GM19351 (cell line): ENCODE measurements around the gene KRTAP3-3.
"Not testable (repeated sequence)": the region's sequence is repeated elsewhere in the genome, so short reads cannot be mapped to it uniquely, and the experiment has no call there.

Experiments
- ATAC-seq: cut with Tn5 transposase; IDR thresholded peaks from one replicate; pipeline ENCODE4 v1.9.1; 2021; ENCODE audit warnings: mild to moderate bottlenecking, moderate library complexity; ENCODE audit not compliant: unreplicated experiment

The KRTAP3-3 gene

GRCh38 chr17:40993839-40994238 is at the start of gene KRTAP3-3:
TSS of gene KRTAP3-3 (minus strand) at chr17:40994164. CDS start at chr17:40994097, 67 bp downstream.
- ATAC-seq, result no peak

- ATAC-seq, result no peak
These were observed 49.0 kb upstream of the KRTAP3-3 start for GRCh38 chr17:41042953-41043352.

- not testable (repeated sequence) for ATAC-seq
These were observed 47.0 kb upstream of the KRTAP3-3 start, which contains the start of gene KRTAP1-1 for GRCh38 chr17:41040783-41041571. TSS of gene KRTAP1-1 (minus strand) at chr17:41041450. CDS start at chr17:41041397, 53 bp downstream.

- ATAC-seq, result no peak
These were observed 43.9 kb upstream of the KRTAP3-3 start for GRCh38 chr17:41037853-41038350.

DNA sequence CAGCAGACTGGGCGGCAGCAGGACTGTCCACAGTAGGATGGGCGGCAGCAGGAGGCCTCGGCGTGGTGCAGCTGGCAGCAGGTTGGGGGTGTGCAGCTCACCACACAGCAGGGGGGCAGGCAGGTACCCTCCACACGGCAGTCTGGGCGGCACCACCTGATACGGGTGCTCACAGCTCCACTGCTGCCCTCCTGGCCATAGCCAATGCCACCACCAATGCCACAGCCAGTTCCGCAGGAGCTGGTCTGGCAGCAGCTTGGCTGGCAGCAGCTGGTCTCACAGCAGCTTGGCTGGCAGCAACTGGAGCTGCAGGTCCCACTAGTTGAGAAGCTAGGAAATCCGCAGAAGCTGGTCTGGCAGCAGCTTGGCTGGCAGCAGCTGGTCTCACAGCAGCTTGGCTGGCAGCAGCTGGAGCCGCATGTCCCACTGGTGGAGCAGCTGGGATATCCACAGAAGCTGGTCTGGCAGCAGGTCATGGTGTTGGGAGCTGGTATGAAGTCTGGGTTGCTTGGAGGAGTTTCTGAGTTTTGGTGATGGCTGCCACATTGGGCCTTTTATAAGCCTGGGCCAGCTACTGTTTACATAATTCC is 40.5 kb upstream of the KRTAP3-3 start, which contains the start of gene KRTAP1-3:
KRTAP1-3 (minus strand) TSS at position 529 of the 590 bp plus-strand sequence; CDS start at position 476, 53 bp downstream.
- ATAC-seq, result not testable (repeated sequence)

GRCh38 chr17:41029633-41030245 is 35.8 kb upstream of the KRTAP3-3 start, which contains the start of gene KRTAP1-4:
TSS of gene KRTAP1-4 (minus strand) at chr17:41030195. CDS start at chr17:41030078, 117 bp downstream.
- no peak for ATAC-seq

DNA sequence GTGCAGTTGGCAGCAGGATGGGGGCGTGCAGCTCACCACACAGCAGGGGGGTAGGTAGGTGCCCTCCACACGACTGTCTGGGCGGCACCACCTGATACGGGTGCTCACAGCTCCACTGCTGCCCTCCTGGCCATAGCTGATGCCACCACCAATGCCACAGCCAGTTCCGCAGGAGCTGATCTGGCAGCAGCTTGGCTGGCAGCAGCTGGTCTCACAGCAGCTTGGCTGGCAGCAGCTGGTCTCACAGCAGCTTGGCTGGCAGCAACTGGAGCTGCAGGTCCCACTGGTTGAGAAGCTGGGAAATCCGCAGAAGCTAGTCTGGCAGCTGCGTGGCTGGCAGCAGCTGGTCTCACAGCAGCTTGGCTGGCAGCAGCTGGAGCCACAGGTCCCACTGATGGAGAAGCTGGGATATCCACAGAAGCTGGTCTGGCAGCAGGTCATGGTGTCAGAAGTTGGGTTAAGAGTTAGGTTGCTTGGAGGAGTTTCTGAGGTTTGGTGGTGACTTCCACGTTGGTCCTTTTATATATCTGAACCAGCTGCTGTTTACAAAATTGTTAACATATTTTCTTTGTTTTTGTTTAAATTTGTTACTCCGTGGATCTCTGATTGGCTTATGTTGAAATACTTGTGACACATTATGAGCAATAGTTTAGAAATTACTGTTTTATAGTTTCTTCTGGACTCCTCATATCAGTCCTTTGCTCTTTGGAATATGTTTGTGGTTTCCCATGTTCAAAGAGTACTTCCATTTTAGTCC is 32.9 kb upstream of the KRTAP3-3 start, which contains the start of gene KRTAP1-5:
KRTAP1-5 (minus strand) TSS at position 494 of the 757 bp plus-strand sequence; CDS start at position 441, 53 bp downstream.
- no peak for ATAC-seq

GRCh38 chr17:41024697-41025096 is 30.7 kb upstream of the KRTAP3-3 start:
- no peak for ATAC-seq

DNA sequence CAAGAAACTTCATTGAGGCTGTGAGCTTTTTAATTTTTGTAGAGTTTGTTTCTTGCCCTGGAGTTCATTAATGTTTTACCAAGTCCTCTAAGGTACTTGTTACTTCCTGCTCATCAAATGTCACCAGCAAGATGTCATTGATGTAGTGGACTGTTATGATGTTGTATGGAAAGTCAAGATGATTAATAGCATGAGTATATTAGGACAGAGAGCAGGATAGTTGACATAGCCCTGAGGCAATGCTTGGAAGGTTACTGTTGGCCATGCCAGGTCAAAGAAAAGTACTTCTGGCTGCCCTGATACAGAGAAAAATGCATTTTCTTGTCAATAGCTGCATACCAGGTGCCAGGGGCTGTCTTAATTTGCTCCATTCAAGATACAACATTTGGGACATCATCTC is 26.4 kb upstream of the KRTAP3-3 start:
- ATAC-seq, result no peak

DNA sequence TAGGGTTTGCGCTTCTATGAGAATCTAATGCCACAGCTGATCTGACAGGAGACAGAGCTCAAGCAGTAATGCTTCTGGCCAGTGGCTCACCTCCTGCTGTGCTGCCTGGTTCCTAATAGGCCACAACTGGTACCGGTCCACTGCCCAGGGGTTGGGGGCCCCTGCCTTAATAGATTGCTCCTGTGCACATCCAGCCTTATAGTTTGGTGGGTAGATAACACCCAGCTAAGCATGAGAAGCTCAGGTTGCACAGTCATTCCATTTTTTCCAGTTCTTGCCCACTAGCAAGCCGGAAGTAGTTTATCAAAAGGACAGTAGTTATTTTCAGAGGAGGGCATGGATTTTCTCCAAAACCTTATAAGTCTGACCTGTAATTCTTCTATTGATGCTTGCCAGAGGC is 25.5 kb upstream of the KRTAP3-3 start:
- ATAC-seq, result no peak

- ATAC-seq, result no peak
These were observed 24.6 kb upstream of the KRTAP3-3 start for GRCh38 chr17:41018541-41018940.

DNA sequence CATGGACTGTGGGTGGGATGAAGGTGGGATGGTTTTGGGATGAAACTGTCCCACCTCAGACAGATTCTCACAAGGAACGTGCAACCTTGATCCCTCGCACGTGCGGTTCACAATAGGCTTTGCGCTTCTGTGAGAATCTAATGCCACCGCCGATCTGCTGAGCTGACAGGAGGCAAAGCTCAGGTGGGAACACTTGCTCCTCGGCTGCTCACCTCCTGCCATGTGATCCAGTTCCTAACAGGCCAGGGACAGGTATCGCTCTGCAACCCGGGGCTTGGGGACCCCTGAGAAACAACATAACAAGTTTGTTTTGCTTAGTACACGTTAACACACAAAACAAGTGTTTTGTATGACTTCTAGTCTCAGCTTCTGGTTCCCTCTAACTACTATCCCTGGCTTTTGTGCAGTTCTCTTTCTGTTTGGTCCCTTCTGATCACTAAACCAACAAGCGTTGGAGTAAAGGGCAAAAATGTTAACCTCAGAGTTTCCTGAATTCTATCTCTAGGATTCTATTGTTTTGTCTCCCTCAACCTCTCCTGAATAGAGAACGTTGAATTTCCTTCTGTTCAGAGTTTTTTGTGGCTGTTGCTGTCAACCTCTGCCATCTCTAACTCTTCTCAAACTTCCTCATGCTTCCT is 22.7 kb upstream of the KRTAP3-3 start:
- ATAC-seq, result no peak

DNA sequence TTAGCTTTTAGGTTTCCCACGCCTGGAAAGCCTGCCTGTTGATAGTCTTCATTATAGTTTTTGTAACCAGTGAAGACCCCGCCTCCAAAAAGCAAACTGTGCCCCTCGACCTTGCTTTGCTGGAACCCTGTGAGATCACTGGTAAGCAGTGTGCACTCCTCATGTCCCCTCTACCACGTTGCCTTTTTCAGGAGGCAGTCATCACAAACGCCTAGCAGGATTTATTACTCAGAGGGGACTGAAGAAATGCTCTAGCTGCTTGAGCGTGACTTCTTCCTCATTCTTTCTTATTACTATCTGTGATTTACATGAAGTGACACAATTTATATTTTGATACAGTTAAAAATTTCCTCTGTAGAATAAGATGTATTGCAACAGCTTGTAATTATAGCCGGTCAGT is 21.5 kb upstream of the KRTAP3-3 start:
- ATAC-seq, result no peak

DNA sequence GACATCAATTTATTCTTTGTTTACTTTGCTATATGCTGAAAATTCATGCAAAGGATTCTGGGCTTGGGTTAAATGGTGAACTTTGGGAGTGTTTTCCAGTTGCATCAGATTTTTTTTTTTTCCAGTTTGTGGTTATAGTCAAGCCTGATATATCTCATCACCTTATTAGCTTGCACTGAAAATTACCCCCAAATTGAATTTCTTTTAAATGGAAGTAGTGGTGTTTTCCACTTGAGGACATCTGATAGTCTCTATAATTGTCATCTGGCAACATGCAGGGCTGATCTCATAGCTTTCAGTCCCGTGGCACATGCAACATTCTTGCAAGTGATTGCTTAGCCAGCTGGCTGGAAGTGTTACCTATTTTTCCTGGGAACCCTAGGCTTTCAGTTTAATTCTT is 19.6 kb upstream of the KRTAP3-3 start:
- no peak for ATAC-seq

- no peak for ATAC-seq
These were observed 19.2 kb upstream of the KRTAP3-3 start for GRCh38 chr17:41013181-41013580.

DNA sequence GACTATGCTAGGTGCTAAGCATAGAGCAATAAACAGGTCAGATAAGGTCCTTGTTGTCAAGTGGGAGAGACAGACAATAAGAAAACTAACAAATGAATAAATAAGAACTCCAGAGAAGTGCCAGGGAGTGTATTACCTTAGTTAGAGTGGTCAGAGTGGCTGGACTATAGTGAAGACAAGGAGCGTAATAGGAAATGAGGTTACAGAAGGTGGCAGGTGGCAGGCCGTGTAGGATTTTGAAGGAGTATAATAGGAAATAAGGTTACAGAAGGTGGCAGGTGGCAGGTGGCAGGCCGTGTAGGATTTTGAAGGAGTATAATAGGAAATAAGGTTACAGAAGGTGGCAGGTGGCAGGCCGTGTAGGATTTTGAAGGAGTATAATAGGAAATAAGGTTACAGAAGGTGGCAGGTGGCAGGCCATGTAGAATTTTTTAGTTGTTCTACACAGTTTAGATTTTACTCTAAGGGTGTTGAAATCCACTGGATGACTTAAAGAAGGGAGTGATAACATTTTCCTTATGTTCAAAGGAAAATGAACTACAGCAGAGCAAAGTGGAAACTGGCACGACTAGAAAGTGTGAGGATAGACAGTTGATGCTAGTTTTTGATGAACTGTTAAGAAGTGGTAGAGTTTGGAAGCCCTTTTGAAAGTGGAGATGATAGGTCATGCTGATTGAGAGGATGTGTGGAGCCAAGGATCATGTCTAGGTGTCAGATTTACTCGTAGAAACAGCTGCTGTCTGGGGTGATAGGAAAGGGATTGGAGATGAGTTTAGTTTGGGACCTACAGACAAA is 18.6 kb upstream of the KRTAP3-3 start:
- ATAC-seq, result no peak

GRCh38 chr17:41010441-41010840 is 16.5 kb upstream of the KRTAP3-3 start:
- no peak for ATAC-seq

GRCh38 chr17:41009936-41010335 is 16.0 kb upstream of the KRTAP3-3 start:
- no peak for ATAC-seq

- ATAC-seq, result no peak
These were observed 15.4 kb upstream of the KRTAP3-3 start for GRCh38 chr17:41009301-41009760.
